ACHN (cell line): Measurements from ENCODE around the gene TMEM109.
"Not testable (repeated sequence)": the region's sequence is repeated elsewhere in the genome, so short reads cannot be mapped to it uniquely, and the experiment has no call there.

Source experiments
- DNase-seq: peaks from one replicate; pipeline ENCODE4 v3.0.0-alpha.2; 2015
- in situ Hi-C: cut with HindIII; loops from 2 replicates; pipeline ENCODE4 v1.10.0; 2017; ENCODE audit warnings: low sequenced_read_pairs, low pct_ligation_motif_present, low pct_unique_long_range_greater_than_20kb

TMEM109 gene

GRCh38 chr11:60905551-60906113 is 8.3 kb upstream of the TMEM109 start:
- in situ Hi-C loops, result no loop called here
- peak; percentile 39 for DNase-seq

GRCh38 chr11:60906132-60906972 is 7.6 kb upstream of the TMEM109 start, which contains the start of gene PRPF19:
PRPF19 (minus strand) TSS chr11:60906585; CDS start chr11:60906382, 203 bp downstream.
- in situ Hi-C loops, result no loop called here
- peak; percentile 95 for DNase-seq

- in situ Hi-C loops, result no loop called here
- DNase-seq, result no peak
These were observed 5.2 kb upstream of the TMEM109 start for GRCh38 chr11:60908803-60909202.

GRCh38 chr11:60909680-60910280 is 4.2 kb upstream of the TMEM109 start:
- in situ Hi-C loops, DNase-seq: not testable (repeated sequence)

GRCh38 chr11:60910281-60910687 is 3.7 kb upstream of the TMEM109 start:
- in situ Hi-C loops, result no loop called here
- no peak for DNase-seq

GRCh38 chr11:60910711-60911380 is 3.1 kb upstream of the TMEM109 start:
- in situ Hi-C loops, result no loop called here
- DNase-seq, result no peak

- no peak for DNase-seq
- in situ Hi-C loops, result no loop called here
These were observed 1.6 kb upstream of the TMEM109 start for GRCh38 chr11:60912223-60912850.

- DNase-seq, result no peak
- in situ Hi-C loops, result no loop called here
These were observed 968 bp upstream of the TMEM109 start for GRCh38 chr11:60912851-60913528.

- in situ Hi-C loops, result no loop called here
- peak; percentile 32 for DNase-seq
These were observed 782 bp downstream of the TMEM109 start for GRCh38 chr11:60914633-60915247.

GRCh38 chr11:60915248-60915914 is 1.4 kb downstream of the TMEM109 start:
- peak; percentile 79 for DNase-seq
- in situ Hi-C loops, result no loop called here

GRCh38 chr11:60916669-60917206 is 2.8 kb downstream of the TMEM109 start:
- DNase-seq, result no peak
- in situ Hi-C loops, result no loop called here

- DNase-seq, result no peak
- in situ Hi-C loops, result no loop called here
These were observed 3.3 kb downstream of the TMEM109 start for GRCh38 chr11:60917267-60917666.

- DNase-seq, result no peak
- in situ Hi-C loops, result no loop called here
These were observed 4.4 kb downstream of the TMEM109 start for GRCh38 chr11:60918251-60918938.

- in situ Hi-C loops, result no loop called here
- peak; percentile 39 for DNase-seq
These were observed 4.9 kb downstream of the TMEM109 start for GRCh38 chr11:60918939-60919265.

- in situ Hi-C loops, result no loop called here
These were observed 5.4 kb downstream of the TMEM109 start for GRCh38 chr11:60919320-60919719.

GRCh38 chr11:60919956-60920355 is 6.0 kb downstream of the TMEM109 start:
- DNase-seq, result no peak
- in situ Hi-C loops, result no loop called here

More at GRCh38 chr11:60919320-60919719, 5.4 kb downstream of the TMEM109 start:
- no peak for DNase-seq

- DNase-seq, result no peak
- in situ Hi-C loops, result no loop called here
These were observed 7.3 kb downstream of the TMEM109 start for GRCh38 chr11:60921259-60921658.
